Occipital lobe (tissue), 2 donors: Measurements from ENCODE around the gene POLR2A. TPM values are rescaled to one million over a fixed set of nuclear protein-coding genes. Genes with fewer than 3 reads are reported as not detected.
"Not testable (repeated sequence)": the region's sequence is repeated elsewhere in the genome, so short reads cannot be mapped to it uniquely, and the experiment has no call there.

ENCODE experiments used
- DNase-seq: peaks from one replicate; lab custom pipeline; 2025; lab: John Stamatoyannopoulos, UW
- total RNA-seq: library from RNA; depleted of rRNA; stranded (reverse); fragments of >200 nt; gene quantifications from one replicate; pipeline ENCODE4 v1.2.3, GENCODE V29; 2014

POLR2A gene
- total RNA-seq, 1 donor from 2014 or later: 54.6 TPM

DNA sequence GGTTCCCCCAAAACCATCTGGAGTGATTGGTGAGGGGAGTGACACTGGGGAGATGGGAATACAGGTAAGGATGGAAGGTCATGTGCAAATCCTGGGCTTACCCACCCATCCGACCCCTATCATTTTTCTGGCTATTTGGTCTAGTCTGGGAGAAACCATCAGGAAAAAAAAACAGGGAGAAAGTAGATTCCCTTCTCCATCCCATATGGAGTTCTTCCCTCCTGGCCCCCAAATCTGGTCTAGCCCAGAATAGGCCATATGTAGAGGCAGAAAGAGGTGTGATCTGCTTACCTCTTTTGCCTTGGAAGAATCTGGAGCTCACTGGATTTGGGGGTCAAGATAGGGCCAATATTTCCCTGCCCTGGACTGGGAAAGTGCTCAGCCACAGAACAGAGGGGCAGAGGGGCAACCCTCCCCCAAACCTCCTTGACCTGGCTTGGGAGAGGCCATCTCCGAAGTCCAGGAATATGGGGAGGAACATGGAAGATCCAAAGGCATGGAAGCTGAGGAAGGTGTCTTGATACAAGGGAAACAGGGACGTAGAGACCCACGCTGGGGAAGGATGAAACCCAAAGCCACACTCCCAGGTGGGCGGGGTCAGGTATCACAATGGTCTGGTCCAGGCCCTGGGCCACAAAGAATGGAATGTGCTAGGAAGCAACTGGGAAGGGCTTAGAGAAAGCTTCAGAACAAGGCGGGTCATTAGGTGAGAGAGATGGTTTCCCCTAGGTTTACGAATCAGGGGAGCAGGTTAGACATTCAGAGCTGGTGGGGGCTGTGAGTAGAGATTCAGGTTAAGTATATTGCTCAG, 23.1 kb upstream of the POLR2A start:
- DNase-seq: no peak

DNA sequence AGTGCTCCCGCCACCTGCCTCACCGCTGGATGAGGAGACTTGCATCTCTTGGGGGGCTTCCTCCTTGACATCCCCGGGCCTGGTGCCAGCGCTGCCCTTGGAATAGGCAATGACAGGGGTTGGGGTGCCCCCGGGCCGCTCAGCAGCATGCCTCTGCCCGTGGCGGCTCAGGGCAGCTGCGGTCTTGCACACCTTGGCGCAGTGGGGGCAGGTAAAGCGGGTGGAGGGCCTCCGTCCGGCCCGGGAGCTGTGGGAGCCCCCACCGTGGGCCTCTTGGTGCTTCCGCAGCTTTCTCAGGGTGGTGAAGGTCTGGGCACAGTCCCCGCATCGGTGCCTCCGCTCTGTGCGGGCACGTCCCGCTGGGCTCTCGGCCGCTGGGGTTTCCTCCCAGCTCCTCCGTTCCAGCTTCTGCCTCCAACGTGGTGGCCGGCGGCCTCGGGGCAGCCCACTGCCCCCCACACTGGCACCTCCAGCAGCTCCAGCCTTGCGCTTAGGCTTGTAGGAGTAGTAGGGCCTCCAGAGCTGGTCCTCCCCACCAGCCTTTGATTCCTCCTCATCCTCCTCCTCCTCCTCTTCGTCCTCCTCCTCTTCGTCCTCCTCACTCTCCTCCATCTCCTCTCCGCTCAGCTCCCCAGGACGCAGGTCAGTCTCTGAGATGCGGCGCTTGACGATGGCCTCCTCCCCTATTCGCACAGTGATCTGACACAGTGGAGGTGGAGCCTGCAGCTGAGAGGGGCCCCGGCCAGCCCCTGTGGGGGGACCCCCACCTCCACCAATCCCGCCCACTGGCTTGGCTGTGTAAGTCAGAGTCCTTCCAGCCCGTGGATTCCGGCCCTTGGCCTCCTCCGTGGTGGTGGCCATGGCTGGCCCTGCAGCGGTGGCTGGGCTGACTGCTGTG, 21.4 kb upstream of the POLR2A start:
- DNase-seq: no peak

DNA sequence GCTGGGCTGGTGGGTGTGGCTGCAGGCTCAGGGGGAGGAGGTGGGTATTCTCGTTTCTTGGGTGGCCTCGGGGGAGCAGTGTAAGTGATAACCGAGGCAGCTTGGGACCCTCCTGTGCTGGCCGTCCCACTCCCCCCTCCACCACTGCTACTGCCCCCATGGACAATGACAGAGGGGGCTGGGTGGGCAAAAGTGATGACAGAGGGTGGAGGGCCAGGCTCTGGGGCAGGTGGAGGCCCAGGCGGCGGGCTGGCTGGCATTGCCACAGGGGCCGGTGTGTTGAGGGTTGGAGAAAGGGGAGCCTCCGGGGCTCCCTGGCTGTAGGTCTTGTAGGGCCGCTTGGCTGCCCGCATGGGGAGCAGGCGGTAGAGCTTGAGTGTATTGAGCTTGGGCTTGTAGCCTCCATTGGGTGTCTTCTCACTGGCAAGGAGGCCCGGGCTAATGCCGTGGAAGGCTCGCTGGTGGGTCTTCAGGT, 20.8 kb upstream of the POLR2A start:
- no peak for DNase-seq

DNA sequence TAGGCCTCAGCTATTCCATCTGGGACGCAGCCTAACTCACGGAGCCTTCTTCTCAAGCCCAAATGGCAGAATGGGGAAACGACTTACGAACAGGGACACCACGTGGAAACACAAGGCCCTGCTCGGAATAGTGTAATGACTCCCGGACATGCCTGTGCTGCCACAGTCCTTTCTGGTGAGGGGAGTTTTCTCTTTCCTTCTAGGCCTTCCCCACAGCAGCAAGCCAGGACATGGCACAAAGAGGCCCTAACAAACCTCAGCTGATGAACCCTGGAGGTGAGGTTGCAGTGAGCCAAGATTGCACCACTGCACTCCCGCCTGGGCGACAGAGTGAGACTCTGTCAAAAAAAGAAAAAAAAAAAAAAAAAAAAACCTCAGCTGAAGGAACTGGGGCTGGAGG, 20.1 kb upstream of the POLR2A start:
- no peak for DNase-seq

DNA sequence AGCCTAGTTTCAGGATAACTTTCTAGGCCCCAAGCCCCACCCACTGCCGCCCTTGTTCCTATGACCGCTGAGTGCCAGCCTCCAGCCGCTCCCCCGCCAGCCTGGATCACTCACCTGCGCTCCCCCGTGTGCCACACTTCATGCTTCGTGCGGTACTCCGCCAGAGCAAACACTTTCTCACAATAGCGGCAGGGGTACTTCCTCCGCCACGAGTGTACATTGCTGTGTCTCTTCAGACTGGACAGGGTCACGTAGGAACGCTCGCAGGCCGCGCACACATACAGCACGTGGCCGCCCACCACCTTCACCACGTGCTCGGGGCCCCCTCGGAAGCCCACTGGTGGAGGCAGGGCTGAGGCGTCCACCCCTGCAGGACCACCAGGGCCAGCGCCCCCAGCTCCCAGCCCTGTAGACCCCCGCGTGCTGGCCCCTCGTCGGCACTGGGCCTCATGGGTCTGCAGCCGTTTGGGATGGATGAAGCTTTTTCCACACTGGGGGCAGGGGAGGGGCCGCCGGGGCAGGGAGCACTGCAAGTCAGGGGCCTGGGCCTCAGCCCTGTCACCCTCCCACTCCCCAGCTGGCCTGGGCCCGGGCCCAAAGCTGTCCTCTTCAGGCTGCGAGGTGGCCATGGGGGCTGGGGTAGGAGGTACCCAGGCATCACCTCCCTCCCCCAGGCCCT, 18.4 kb upstream of the POLR2A start:
- DNase-seq: no peak

DNA sequence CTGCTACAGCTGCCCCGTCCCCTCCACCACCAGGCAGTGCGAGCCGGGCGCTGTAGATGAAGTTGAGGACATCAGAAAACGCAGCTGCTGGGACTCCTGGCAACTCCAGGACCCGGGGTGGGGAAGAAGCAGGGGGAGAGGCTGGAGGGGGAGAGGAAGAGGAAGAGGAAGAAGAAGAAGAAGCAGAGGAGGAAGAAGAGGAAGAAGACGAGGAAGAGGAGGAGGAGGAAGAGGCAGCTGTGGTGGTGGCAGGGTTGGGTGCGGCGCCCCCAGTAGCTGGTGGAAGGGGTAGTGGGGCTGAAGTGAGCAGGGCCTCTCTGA, 17.9 kb upstream of the POLR2A start:
- DNase-seq: no peak

DNA sequence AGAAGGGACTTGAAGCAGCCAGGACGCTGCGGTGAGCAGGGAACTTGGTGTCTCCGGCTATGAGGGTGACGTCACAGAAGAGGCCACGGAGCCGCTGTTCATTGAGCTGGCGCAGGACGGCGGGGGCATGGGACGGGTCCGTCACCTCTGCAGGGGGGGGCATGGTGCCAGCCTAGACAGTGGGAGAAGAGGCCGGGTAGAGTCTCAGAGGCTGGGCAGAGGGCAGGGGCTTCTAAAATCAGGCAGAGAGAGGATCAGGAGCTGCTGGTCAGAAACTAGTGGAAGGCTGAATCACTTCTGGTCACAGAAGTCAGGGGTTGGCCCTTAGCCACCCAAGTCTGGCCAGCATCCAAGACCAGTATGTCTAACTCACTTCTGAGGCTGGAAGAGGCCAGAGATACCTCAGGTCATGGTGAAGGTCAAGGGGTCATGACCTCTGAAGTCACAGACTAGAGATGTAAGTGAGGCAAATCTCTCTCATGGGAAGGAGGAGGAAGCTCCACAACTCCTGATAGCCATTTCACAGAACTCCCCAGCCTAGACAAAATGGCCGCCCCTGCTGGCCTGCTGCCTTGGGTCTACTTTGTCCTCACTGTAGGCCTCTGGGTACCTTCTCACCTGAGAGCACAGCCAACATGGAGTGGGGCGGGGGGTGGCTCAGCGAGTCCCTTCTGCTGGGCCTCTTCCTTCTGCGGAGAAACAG, 17.4 kb upstream of the POLR2A start:
- DNase-seq: no peak

DNA sequence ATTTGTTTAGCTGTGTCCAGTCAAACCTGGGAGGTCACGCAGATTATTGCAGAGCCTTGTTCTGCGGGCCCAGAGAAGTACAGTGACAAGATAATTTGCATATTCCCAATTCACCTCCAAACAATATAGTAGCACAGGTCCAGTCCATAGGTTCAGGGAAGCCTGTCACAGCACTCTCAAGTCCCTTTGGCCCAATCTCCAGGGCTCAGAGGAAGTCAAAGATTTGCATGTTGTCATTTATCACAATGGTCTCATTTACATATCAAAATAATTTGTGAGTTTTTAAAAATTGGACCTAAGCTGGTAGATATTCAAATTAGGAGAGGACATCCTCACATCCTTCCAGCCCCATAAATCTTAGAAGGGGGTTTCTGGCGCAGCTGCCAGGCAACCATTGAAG, 16.7 kb upstream of the POLR2A start:
- no peak for DNase-seq

DNA sequence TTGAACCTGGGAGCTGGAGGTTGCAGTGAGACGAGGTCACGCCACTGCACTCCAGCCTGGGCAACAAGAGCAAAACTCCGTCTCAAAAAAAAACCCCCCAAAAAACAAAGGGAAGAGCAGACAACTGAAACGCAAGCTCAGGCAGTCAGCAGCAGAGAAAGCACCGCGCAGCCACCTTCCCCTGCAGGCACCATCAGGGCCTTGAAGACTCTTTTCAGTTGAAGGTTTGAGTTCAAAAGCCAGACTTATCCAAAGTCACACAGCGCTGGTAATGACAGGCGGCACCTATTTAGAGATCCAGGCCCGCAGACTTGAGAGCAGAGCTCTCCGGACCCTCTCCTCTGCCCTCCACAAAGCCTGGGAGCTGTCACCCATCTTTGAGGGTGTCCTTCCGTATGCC, 15.9 kb upstream of the POLR2A start:
- no peak for DNase-seq

DNA sequence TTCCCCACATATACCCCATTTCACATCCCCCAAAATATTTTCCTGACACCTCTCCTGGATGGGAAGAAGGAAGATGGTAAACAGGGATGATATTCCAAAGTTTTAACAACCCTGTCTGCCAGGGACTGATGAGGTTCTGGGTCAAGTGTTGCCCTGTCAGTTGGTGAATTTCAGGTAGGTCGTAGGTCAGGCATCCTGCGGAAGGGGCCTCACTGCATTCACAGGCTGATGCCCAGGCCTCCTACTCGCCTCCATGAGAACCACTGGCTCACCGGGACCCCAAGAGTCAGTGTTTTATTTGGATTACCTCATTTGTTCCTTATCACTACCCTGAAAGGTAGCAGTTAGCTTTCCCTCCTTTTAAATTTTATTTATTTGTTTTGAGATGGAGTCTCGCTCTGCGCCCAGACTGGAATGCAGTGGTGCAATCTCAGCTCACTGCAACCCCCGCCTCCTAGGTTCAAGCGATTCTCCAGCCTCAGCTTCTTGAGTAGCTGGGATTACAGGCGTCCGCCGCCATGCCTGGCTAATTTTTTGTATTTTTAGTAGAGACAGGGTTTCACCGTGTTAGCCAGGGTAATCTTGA, 15.3 kb upstream of the POLR2A start:
- no peak for DNase-seq

DNA sequence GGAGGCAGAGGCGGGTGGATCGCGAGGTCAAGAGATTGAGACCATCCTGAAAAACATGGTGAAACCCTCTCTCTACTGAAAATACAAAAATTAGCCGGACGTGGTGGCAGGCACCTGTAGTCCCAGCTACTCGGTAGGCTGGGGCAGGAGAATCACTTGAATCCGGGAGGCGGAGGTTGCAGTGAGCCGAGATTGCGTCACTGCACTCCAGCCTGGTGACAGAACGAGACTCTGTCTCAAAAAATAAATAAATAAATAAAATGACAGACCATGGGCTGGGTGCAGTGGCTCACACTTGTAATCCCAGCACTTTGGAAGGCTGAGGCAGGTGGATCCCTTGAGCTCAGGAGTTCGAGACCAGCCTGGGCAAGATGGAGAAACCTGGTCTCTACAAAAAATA, 14.3 kb upstream of the POLR2A start:
- not testable (repeated sequence) for DNase-seq

DNA sequence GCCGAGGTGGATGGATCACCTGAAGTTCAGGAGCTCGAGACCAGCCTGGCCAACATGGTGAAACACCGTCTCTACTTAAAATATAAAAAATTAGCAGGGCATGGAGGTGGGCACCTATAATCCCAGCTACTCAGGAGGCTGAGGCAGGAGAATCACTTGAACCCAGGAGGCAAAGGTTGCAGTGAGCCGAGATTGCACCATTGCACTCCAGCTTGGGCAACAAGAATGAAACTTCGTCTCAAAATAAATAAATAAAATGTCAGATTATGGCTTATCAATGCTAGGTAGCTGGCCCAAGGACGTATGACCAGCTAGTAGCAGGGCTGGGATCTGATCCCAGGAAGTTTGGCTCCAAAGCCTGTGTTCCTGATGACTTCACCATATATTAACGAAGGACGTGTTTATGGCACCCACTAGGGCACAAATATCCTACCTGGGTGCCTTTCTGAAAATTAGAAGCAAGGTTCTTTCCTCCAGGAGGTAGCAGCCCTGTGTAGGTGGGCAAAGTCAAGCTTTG, 13.7 kb upstream of the POLR2A start:
- DNase-seq: not testable (repeated sequence)

DNA sequence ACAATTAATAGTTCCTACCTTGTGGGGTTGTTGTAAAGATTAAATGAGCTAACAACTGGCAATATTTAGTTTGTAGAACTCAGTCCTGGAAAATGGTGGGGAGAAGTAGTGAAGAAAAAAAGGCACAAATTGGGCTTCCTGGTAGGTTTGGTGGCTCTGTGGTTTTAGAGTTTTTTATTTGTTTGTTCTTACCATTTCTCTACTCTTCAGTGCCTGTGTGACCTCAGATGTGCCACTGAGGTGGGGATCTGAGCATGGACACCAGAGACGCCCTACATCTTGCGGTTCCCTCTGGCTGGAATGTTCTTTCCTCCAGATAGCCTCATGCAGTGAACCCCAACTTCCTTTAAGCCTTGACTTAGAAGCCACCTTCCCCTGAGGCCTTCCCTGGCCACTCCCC, 12.4 kb upstream of the POLR2A start:
- DNase-seq: no peak

DNA sequence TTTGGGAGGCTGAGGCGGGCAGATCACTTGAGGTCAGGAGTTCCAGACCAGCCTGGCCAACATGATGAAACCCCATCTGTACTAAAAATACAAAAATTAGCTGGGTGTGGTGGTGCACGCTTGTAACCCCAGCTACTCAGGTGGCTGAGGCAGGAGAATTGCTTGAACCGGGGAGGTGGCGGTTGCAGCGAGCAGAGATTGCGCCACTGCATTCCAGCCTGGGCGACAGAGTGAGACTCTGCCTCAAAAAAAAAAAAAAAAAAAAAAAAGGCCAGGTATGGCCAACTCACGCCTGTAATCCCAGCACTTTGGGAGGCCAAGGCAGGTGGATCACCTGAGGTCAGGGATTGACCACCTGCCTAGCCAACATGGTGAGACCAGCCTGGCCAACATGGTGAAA, 9.4 kb upstream of the POLR2A start:
- not testable (repeated sequence) for DNase-seq

DNA sequence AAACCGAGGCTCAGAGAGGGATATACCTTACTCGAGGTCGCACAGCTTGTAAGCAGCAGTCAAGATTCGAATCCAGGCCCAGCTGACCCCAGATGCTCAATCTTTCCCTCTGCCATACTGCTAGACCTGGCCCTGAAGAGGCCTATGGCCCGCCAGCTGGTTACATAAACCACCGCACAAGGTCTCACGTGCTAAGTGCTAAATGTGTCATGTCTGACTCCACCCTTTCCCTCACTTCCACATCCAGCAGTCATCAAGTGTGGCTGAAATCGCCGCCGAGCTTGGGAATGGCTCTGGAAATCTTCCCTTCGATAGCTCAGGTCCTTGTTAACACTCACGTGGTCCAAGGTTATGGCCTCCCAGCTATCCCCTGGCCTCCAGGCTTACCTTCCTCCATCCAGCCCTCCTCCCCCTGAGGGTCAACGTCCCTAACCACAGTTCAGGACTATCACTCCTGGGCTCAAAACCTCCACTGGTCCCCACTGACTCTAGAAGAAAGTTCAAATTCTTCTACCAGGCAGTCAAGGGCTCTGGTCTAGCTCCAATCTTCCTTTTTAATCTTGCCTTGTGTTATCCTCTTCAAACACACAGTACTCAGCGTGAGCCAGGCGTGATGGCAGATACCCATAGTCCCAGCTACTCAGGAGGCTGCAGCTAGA, 8.3 kb upstream of the POLR2A start:
- no peak for DNase-seq

DNA sequence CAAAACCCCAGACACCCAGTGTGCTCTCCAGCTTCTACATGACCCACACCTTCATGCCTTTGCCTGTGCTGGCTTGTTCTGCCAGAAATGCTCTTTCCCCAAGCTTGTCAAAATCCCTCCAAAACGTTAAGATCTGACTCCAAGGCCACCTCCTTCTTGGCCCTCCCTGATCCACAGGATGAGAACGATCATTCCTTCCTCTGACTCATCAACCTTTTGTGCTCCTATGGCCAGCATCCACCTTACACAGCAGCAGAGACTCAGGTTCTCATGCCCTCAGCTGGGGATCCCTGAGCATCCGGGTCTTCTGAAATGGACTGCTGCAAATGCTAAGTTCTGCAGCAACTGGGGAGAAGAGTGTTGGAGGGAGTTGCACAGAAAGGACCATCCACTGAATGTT, 7.7 kb upstream of the POLR2A start:
- DNase-seq: no peak

DNA sequence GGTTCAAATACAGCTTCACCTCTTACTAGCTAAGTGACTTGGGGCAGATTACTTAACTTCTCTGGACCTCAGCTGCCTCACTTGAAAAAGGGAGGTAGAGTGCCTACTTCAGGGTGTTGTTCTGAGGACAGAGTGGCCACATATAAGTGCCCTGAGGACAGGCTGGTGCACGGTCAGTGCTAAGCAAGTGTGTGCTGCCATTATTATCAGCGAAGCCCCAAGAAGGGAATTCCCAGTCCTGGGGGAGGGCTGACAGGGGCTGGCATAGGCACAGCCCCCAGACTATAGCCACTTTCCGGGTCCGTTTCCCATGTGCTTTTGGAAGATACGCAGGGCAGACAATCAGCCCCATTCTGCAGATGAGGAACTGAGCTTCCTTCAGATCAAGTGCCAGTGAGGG, 7.2 kb upstream of the POLR2A start:
- no peak for DNase-seq

DNA sequence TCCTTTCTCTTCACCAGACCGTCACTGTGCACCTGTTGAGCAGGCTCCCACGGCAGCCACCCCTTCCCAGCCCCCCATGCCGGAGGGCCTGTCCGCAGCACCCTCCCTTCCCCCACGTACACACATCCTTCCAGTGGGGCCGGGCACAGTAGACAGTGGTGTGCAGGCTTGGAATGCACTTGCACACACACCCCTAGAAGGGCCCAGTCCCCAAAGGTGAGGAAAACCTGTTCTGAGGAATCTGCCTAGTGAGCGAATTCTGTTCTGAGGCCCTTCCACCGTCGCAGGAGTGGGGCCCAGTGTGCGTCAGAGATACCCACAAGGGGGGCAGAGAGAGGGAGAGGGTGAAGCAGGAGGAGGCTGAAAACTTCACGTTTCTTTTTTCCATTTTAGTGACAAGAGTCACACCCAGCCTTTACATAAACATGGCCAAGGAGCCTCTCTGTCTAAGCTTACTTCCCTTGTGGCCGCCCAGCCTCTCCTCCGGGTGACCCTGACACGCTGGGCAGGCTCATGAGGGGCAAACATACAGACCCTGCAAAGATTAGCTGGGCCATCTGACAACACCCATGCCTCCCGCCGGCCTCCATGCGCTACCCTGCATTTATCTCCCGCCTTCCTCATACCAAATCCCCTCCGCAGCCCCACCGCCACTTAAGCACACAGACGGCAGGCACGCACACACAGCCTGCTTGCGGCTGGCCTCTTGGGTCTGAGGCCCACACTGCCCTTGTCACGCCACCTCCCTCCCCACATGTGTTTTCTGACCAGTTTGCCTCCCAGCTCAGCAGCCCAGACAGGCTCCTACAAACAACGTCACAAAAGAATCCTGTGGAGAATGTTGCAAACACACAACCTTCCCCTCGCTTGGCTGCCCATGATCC, 6.5 kb upstream of the POLR2A start:
- peak; percentile 45 for DNase-seq
